ENCODE measurements around the gene GLRX.

DNA sequence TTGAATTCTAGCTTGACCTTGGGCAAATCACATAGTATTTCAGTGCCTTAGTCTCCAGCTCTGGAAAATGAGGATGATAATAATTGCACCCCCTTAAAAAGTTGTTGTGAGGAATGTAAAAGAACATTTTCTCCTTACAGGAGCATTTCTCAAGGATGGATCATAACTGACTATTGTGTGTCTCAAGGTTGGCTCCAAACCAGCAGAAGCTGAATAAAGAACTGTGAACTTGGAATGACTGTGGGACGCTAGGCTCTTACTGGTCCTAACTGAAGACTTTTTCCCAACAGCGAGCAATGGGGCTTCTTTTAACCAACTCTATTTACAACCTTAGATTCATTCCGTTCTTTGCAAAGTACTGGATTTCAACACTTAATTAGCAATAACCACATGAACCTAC, 26.2 kb upstream of the GLRX start:
- no peak for TF ChIP-seq CTCF (IDR thresholded peaks at IDR 0.05)
- no peak for TF ChIP-seq POLR2A (IDR thresholded peaks at IDR 0.05)

Measured in Peyer's patch (tissue), 4 donors.